ENCODE measurements around the gene EPHA6.

- TF ChIP-seq, protein P1, sequence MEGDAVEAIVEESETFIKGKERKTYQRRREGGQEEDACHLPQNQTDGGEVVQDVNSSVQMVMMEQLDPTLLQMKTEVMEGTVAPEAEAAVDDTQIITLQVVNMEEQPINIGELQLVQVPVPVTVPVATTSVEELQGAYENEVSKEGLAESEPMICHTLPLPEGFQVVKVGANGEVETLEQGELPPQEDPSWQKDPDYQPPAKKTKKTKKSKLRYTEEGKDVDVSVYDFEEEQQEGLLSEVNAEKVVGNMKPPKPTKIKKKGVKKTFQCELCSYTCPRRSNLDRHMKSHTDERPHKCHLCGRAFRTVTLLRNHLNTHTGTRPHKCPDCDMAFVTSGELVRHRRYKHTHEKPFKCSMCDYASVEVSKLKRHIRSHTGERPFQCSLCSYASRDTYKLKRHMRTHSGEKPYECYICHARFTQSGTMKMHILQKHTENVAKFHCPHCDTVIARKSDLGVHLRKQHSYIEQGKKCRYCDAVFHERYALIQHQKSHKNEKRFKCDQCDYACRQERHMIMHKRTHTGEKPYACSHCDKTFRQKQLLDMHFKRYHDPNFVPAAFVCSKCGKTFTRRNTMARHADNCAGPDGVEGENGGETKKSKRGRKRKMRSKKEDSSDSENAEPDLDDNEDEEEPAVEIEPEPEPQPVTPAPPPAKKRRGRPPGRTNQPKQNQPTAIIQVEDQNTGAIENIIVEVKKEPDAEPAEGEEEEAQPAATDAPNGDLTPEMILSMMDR (IDR thresholded peaks at IDR 0.05), result no peak
- TF ChIP-seq BHLHE40 (IDR thresholded peaks at IDR 0.05; ENCODE audit: low read depth, low read length), result no peak
- TF ChIP-seq, protein P2, sequence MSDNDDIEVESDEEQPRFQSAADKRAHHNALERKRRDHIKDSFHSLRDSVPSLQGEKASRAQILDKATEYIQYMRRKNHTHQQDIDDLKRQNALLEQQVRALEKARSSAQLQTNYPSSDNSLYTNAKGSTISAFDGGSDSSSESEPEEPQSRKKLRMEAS (IDR thresholded peaks at IDR 0.05), result no peak
- TF ChIP-seq POLR2A (IDR thresholded peaks at IDR 0.05; ENCODE audit: low read length), result no peak
- no peak for TF ChIP-seq HEYL (CRISPR knock-in tag; IDR thresholded peaks at IDR 0.05)
- TF ChIP-seq ESRRA (IDR thresholded peaks at IDR 0.05; ENCODE audit: borderline replicate concordance, low read length), result no peak
- TF ChIP-seq ZSCAN20 (CRISPR knock-in tag; IDR thresholded peaks at IDR 0.05), result no peak
- no peak for TF ChIP-seq KDM5A (IDR thresholded peaks at IDR 0.05)
- TF ChIP-seq, protein P3, sequence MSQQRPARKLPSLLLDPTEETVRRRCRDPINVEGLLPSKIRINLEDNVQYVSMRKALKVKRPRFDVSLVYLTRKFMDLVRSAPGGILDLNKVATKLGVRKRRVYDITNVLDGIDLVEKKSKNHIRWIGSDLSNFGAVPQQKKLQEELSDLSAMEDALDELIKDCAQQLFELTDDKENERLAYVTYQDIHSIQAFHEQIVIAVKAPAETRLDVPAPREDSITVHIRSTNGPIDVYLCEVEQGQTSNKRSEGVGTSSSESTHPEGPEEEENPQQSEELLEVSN (IDR thresholded peaks at IDR 0.05; ENCODE audit: borderline replicate concordance, low read depth), result no peak
- TF ChIP-seq EHMT2 (IDR thresholded peaks at IDR 0.05; ENCODE audit: low read depth), result no peak
- no peak for TF ChIP-seq CBX2 (IDR thresholded peaks at IDR 0.05; ENCODE audit: borderline replicate concordance, low read depth)
These were observed 54.9 kb downstream of the EPHA6 start for GRCh38 chr3:96869316-96869715.

All from A549 (cell line).